Measurements from ENCODE around the gene ACADM. TPM values are rescaled to one million over a fixed set of nuclear protein-coding genes. Genes with fewer than 3 reads are reported as not detected.
A peak's percentile ranks its signal among the peaks of the same experiment; 100 is the strongest.

The ACADM gene
- total and polyA plus RNA-seq, 2 of the 13 experiments (the other 11 are each of a cell fraction or from before 2014, with no cell fraction given) = 43.7 to 92.2 TPM

DNA sequence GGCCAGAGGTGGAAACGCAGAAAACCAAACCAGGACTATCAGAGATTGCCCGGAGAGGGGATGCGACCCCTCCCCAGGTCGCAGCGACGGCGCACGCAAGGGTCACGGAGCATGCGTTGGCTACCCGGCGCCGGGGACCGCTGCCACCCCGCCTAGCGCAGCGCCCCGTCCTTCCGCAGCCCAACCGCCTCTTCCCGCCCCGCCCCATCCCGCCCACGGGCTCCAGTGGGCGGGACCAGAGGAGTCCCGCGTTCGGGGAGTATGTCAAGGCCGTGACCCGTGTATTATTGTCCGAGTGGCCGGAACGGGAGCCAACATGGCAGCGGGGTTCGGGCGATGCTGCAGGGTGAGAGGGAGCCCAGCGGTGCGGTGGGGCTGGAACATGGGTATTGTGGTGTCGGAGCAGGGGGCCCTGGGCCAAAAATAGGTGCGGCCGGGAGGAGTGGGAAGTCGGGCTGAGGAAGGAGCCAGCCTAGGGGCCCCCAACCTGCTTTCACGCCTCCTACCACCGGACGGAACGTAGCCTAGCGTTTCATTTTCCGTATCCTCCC, at the start of gene ACADM (continued):
- no peak for TF ChIP-seq ZNF549 (CRISPR knock-in tag; IDR thresholded peaks at IDR 0.05)
- TF ChIP-seq, protein P1, sequence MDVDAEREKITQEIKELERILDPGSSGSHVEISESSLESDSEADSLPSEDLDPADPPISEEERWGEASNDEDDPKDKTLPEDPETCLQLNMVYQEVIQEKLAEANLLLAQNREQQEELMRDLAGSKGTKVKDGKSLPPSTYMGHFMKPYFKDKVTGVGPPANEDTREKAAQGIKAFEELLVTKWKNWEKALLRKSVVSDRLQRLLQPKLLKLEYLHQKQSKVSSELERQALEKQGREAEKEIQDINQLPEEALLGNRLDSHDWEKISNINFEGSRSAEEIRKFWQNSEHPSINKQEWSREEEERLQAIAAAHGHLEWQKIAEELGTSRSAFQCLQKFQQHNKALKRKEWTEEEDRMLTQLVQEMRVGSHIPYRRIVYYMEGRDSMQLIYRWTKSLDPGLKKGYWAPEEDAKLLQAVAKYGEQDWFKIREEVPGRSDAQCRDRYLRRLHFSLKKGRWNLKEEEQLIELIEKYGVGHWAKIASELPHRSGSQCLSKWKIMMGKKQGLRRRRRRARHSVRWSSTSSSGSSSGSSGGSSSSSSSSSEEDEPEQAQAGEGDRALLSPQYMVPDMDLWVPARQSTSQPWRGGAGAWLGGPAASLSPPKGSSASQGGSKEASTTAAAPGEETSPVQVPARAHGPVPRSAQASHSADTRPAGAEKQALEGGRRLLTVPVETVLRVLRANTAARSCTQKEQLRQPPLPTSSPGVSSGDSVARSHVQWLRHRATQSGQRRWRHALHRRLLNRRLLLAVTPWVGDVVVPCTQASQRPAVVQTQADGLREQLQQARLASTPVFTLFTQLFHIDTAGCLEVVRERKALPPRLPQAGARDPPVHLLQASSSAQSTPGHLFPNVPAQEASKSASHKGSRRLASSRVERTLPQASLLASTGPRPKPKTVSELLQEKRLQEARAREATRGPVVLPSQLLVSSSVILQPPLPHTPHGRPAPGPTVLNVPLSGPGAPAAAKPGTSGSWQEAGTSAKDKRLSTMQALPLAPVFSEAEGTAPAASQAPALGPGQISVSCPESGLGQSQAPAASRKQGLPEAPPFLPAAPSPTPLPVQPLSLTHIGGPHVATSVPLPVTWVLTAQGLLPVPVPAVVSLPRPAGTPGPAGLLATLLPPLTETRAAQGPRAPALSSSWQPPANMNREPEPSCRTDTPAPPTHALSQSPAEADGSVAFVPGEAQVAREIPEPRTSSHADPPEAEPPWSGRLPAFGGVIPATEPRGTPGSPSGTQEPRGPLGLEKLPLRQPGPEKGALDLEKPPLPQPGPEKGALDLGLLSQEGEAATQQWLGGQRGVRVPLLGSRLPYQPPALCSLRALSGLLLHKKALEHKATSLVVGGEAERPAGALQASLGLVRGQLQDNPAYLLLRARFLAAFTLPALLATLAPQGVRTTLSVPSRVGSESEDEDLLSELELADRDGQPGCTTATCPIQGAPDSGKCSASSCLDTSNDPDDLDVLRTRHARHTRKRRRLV (CRISPR knock-in tag; IDR thresholded peaks at IDR 0.05) = no peak
- 0 out of 2 replicates have a peak, but pooled peaks have one; percentile 32 for TF ChIP-seq ZMYM3 (CRISPR knock-in tag; IDR thresholded peaks at IDR 0.05)
- no peak for TF ChIP-seq FOXM1 (CRISPR knock-in tag; IDR thresholded peaks at IDR 0.05)
- TF ChIP-seq ZFP36 (IDR thresholded peaks at IDR 0.05; ENCODE audit: borderline replicate concordance, low read depth, low read length, partially characterized antibody) = no peak
- no peak; the same call in 1 of the 2 replicates for TF ChIP-seq ZNF317 (CRISPR knock-in tag; IDR thresholded peaks at IDR 0.05)
- peak; percentile 72; the same call in 1 of the 2 replicates for TF ChIP-seq ZNF614 (CRISPR knock-in tag; IDR thresholded peaks at IDR 0.05; ENCODE audit: borderline replicate concordance)
- no peak for TF ChIP-seq ATF7 (IDR thresholded peaks at IDR 0.05)
- no peak; the same call in 1 of the 2 replicates for TF ChIP-seq ATF7 (CRISPR knock-in tag; IDR thresholded peaks at IDR 0.05)
- no peak for TF ChIP-seq RFX3 (CRISPR knock-in tag; IDR thresholded peaks at IDR 0.05)
- TF ChIP-seq FOSL2 (CRISPR knock-in tag; IDR thresholded peaks at IDR 0.05) = peak; percentile 56
- peak; percentile 60 for TF ChIP-seq NCOA2 (CRISPR knock-in tag; IDR thresholded peaks at IDR 0.05)
- TF ChIP-seq MEF2D (CRISPR knock-in tag; IDR thresholded peaks at IDR 0.05) = no peak
- TF ChIP-seq ZEB1 (IDR thresholded peaks at IDR 0.05; ENCODE audit: insufficient replicate concordance, low read depth) = peak; percentile 57
- no peak for TF ChIP-seq NCOA5 (CRISPR knock-in tag; IDR thresholded peaks at IDR 0.05)
- peak; percentile 85 for TF ChIP-seq ARNT2 (CRISPR knock-in tag; IDR thresholded peaks at IDR 0.05; ENCODE audit: low read depth)
- no peak for TF ChIP-seq ZNF253 (CRISPR knock-in tag; IDR thresholded peaks at IDR 0.05; ENCODE audit: borderline replicate concordance)
- TF ChIP-seq HNRNPLL (IDR thresholded peaks at IDR 0.05; ENCODE audit: low read depth, low read length, poor library complexity, severe bottlenecking) = peak; percentile 98
- TF ChIP-seq ZBTB34 (CRISPR knock-in tag; IDR thresholded peaks at IDR 0.05) = no peak; the same call in 1 of the 2 replicates
- TF ChIP-seq ZIK1 (CRISPR knock-in tag; IDR thresholded peaks at IDR 0.05; ENCODE audit: borderline replicate concordance, low read depth) = peak; percentile 57; the same call in 1 of the 2 replicates
- TF ChIP-seq HMG20A (CRISPR knock-in tag; IDR thresholded peaks at IDR 0.05; ENCODE audit: borderline replicate concordance) = no peak
- TF ChIP-seq CREB3 (CRISPR knock-in tag; IDR thresholded peaks at IDR 0.05) = no peak
- TF ChIP-seq FIP1L1 (IDR thresholded peaks at IDR 0.05; ENCODE audit: borderline replicate concordance, insufficient read depth, low read depth, low read length) = no peak
- TF ChIP-seq ETV6 (CRISPR knock-in tag; conservative IDR thresholded peaks at IDR 0.05) = peak; percentile 87; the same call in 1 of the 2 replicates
